HepG2 (cell line): ENCODE measurements around the gene USP17L24.
"Not testable (repeated sequence)": the region's sequence is repeated elsewhere in the genome, so short reads cannot be mapped to it uniquely, and the experiment has no call there.

Experiments
- BCL3 ChIP-seq: sonication (generic); formaldehyde crosslinking; IDR thresholded peaks from 2 replicates; pipeline ENCODE4 v1.5.1; 2020; ENCODE audit warnings: mild to moderate bottlenecking, missing genetic modification reagents, moderate library complexity
- BCL6 ChIP-seq: IDR thresholded peaks from 2 replicates; pipeline ENCODE4 v1.6.1; 2016; ENCODE audit warnings: missing genetic modification reagents, missing compliant biosample characterization
- CTCF ChIP-seq: sonication (generic); formaldehyde crosslinking; IDR thresholded peaks from 2 replicates; pipeline ENCODE4 v1.5.0; 2020; ENCODE audit warnings: mild to moderate bottlenecking, missing genetic modification reagents, moderate library complexity
- ELF4 ChIP-seq: sonication (generic); formaldehyde crosslinking; IDR thresholded peaks from 2 replicates; pipeline ENCODE4 v1.5.0; 2020; ENCODE audit warnings: missing genetic modification reagents, mild to moderate bottlenecking, moderate library complexity, borderline replicate concordance
- GABPA ChIP-seq, 2 experiments: IDR thresholded peaks; 2 replicates each; pipeline ENCODE4 v1.6.1; 2011 to 2016; ENCODE audit warnings: low read depth in 2 of 2, low read length in 1 of 2, missing biosample characterization in 1 of 2, missing genetic modification characterization in 1 of 2
- HDAC2 ChIP-seq: sonication (generic); formaldehyde crosslinking; IDR thresholded peaks from 2 replicates; pipeline ENCODE4 v1.4.0; 2020; ENCODE audit warnings: missing genetic modification reagents
- POLR2A ChIP-seq, 2 experiments: IDR thresholded peaks; 2 replicates each; pipeline ENCODE4 v1.6.1; 2011; ENCODE audit warnings: low read depth in 2 of 2, low read length in 2 of 2, mild to moderate bottlenecking in 1 of 2, moderate library complexity in 1 of 2; ENCODE audit not compliant: insufficient read depth in 1 of 2
- TP53 ChIP-seq: sonication (generic); formaldehyde crosslinking; conservative IDR thresholded peaks from 2 replicates; pipeline ENCODE4 v1.4.0; 2020; ENCODE audit warnings: missing genetic modification reagents
- ZBTB1 ChIP-seq: sonication (generic); formaldehyde crosslinking; IDR thresholded peaks from 2 replicates; pipeline ENCODE4 v1.4.0; 2020; ENCODE audit warnings: missing genetic modification reagents, borderline replicate concordance

GRCh38 chr4:9362829-9363228 is 37.9 kb downstream of the USP17L24 start, which contains the start of gene USP17L30:
- TF ChIP-seq TP53 (CRISPR knock-in tag); BCL6 (CRISPR knock-in tag); ZBTB1 (CRISPR knock-in tag); CTCF; HDAC2 (CRISPR knock-in tag); POLR2A (IDR thresholded peaks at IDR 0.05; ENCODE audit: insufficient read depth in 1 of 2, low read depth in 2 of 2, low read length in 2 of 2); BCL3; GABPA (IDR thresholded peaks at IDR 0.05; ENCODE audit: low read depth, low read length); GABPA (CRISPR knock-in tag; IDR thresholded peaks at IDR 0.05; ENCODE audit: low read depth); ELF4: not testable (repeated sequence)
